H1 (cell line): ENCODE measurements around the gene SLC30A5. TPM values are rescaled to one million over a fixed set of nuclear protein-coding genes. Genes with fewer than 3 reads are reported as not detected.

Experiments used
- CTCF ChIA-PET: fragments of 300-600 bp; sonication (Branson Sonifier 250); formaldehyde crosslinking; loops from one replicate; lab custom pipeline; 2021; ENCODE audit not compliant: partially characterized antibody; lab: Charles Lee
- POLR2A ChIA-PET: fragments of 300-600 bp; sonication (Branson Sonifier 250); formaldehyde crosslinking; loops from one replicate; lab custom pipeline; 2021; ENCODE audit warnings: inconsistent platforms; ENCODE audit not compliant: partially characterized antibody; lab: Charles Lee
- DNase-seq, 2 experiments: peaks; one replicate each; pipeline versions ENCODE4 v3.0.0 to v3.0.0-alpha.2; 2010 to 2022; ENCODE audit warnings: low spot score in 2 of 2, low read depth in 1 of 2, mixed read lengths in 1 of 2
- FAIRE-seq: peaks from 2 replicates; lab custom pipeline; 2011; peaks lifted over from hg19 to GRCh38; lab: Jason Lieb, UNC
- H2AFZ ChIP-seq: 2 replicates; pipeline ENCODE4 v1.8.1; 2012; ENCODE audit warnings: low read length, inconsistent platforms
- H2AK5ac ChIP-seq: 2 replicates; pipeline ENCODE4 v1.6.1; 2013; ENCODE audit warnings: low read depth, low read length
- H2BK120ac ChIP-seq: replicated peaks from 2 replicates; pipeline ENCODE3; 2013; ENCODE audit warnings: low read depth, low read length, inconsistent platforms
- H2BK12ac ChIP-seq: 2 replicates; pipeline ENCODE4 v1.6.1; 2013; ENCODE audit warnings: low read depth, low read length
- H2BK15ac ChIP-seq: 2 replicates; pipeline ENCODE4 v1.6.1; 2013; ENCODE audit warnings: low read length
- H2BK20ac ChIP-seq: 2 replicates; pipeline ENCODE4 v1.6.1; 2013; ENCODE audit warnings: low read length
- H2BK5ac ChIP-seq: 2 replicates; pipeline ENCODE4 v1.6.1; 2013; ENCODE audit warnings: low read depth, low read length
- H3K14ac ChIP-seq: 2 replicates; pipeline ENCODE4 v1.6.1; 2013; ENCODE audit warnings: inconsistent platforms; ENCODE audit not compliant: insufficient read length
- H3K18ac ChIP-seq: 2 replicates; pipeline ENCODE4 v1.6.1; 2013; ENCODE audit warnings: low read length; ENCODE audit errors: extremely low read depth
- H3K23ac ChIP-seq: 2 replicates; pipeline ENCODE4 v1.6.1; 2013; ENCODE audit warnings: inconsistent platforms; ENCODE audit not compliant: insufficient read length
- H3K23me2 ChIP-seq: 2 replicates; pipeline ENCODE4 v1.6.1; 2013; ENCODE audit warnings: low read depth, low read length
- H3K27ac ChIP-seq: 2 replicates; pipeline ENCODE4 v1.6.1; 2011; ENCODE audit warnings: low read depth, low read length, inconsistent platforms
- H3K27me3 ChIP-seq, 4 experiments: replicated peaks in 1 of 4; 1 replicate in 1 of 4; 2 replicates in 3 of 4; pipeline versions ENCODE4 v1.6.1 to v1.8.1; 2011 to 2013; ENCODE audit warnings: low read length in 3 of 4, mild to moderate bottlenecking in 3 of 4, inconsistent platforms in 2 of 4, mixed read lengths in 2 of 4, moderate library complexity in 1 of 4; ENCODE audit not compliant: control insufficient read depth in 3 of 4, insufficient read depth in 3 of 4; ENCODE audit errors: extremely low read depth in 1 of 4
- H3K36me3 ChIP-seq, 4 experiments: 2 replicates each; pipeline versions ENCODE4 v1.6.1 to v1.8.1; 2011 to 2013; ENCODE audit warnings: mild to moderate bottlenecking in 4 of 4, low read length in 3 of 4, moderate library complexity in 2 of 4, control low read depth in 1 of 4, inconsistent platforms in 1 of 4; ENCODE audit not compliant: insufficient read depth in 4 of 4, control insufficient read depth in 2 of 4
- H3K4ac ChIP-seq: replicated peaks from 2 replicates; pipeline ENCODE3; 2013; ENCODE audit warnings: low read length, low read depth, mixed read lengths, inconsistent platforms; ENCODE audit not compliant: insufficient read length
- H3K4me1 ChIP-seq, 4 experiments: replicated peaks in 1 of 4; 1 replicate in 1 of 4; 2 replicates in 3 of 4; pipeline versions ENCODE4 v1.6.1 to v1.8.1; 2011 to 2013; ENCODE audit warnings: low read length in 3 of 4, inconsistent platforms in 2 of 4, mixed read lengths in 1 of 4; ENCODE audit not compliant: insufficient read depth in 4 of 4, control insufficient read depth in 3 of 4
- H3K4me2 ChIP-seq, 2 experiments: 2 replicates each; pipeline versions ENCODE4 v1.6.1 to v1.8.1; 2011 to 2013; ENCODE audit warnings: low read depth in 2 of 2, low read length in 2 of 2, control low read depth in 1 of 2, inconsistent platforms in 1 of 2, mild to moderate bottlenecking in 1 of 2; ENCODE audit not compliant: insufficient read depth in 1 of 2
- H3K4me3 ChIP-seq, 4 experiments: fragments of 200-600, 300-600 bp in 1 of 4; sonication (generic), shearing (Covaris generic), sonication (Bioruptor Twin) in 1 of 4; 2 replicates each; pipeline versions ENCODE4 v1.5.1 to v1.8.1; 2011 to 2016; ENCODE audit warnings: low read length in 4 of 4, low read depth in 3 of 4, control low read depth in 2 of 4, inconsistent platforms in 2 of 4, mild to moderate bottlenecking in 2 of 4, mixed read lengths in 1 of 4, moderate library complexity in 1 of 4; ENCODE audit not compliant: insufficient read depth in 2 of 4; ENCODE audit errors: extremely low read depth in 1 of 4
- H3K56ac ChIP-seq: replicated peaks from 2 replicates; pipeline ENCODE3; 2013; ENCODE audit warnings: low read depth, mild to moderate bottlenecking, mixed read lengths, low read length, inconsistent platforms; ENCODE audit not compliant: insufficient read length
- H3K79me1 ChIP-seq: 2 replicates; pipeline ENCODE4 v1.6.1; 2013; ENCODE audit warnings: low read depth, low read length, control low read depth
- H3K79me2 ChIP-seq, 2 experiments: 2 replicates each; pipeline versions ENCODE4 v1.6.1 to v1.8.1; 2012 to 2013; ENCODE audit warnings: low read length in 2 of 2, mild to moderate bottlenecking in 2 of 2, inconsistent platforms in 1 of 2; ENCODE audit not compliant: insufficient read depth in 2 of 2, control insufficient read depth in 1 of 2
- H3K9ac ChIP-seq, 4 experiments: replicated peaks in 1 of 4; 1 replicate in 1 of 4; 2 replicates in 3 of 4; pipeline versions ENCODE4 v1.6.1 to v1.8.1; 2011 to 2013; ENCODE audit warnings: low read depth in 3 of 4, low read length in 3 of 4, control low read depth in 2 of 4, mild to moderate bottlenecking in 2 of 4, moderate library complexity in 2 of 4, inconsistent platforms in 1 of 4; ENCODE audit errors: extremely low read depth in 1 of 4
- H3K9me3 ChIP-seq, 2 experiments: 2 replicates each; pipeline versions ENCODE4 v1.6.1 to v1.8.1; 2012 to 2013; ENCODE audit warnings: mild to moderate bottlenecking in 2 of 2, moderate library complexity in 2 of 2, control low read depth in 1 of 2, inconsistent platforms in 1 of 2, low read depth in 1 of 2, low read length in 1 of 2, mixed read lengths in 1 of 2; ENCODE audit not compliant: insufficient read depth in 2 of 2
- H4K20me1 ChIP-seq, 2 experiments: replicated peaks in 1 of 2; 2 replicates each; pipeline versions ENCODE3 to v1.8.1; 2011 to 2013; ENCODE audit warnings: inconsistent platforms in 2 of 2, low read length in 2 of 2, mild to moderate bottlenecking in 1 of 2; ENCODE audit not compliant: insufficient read depth in 2 of 2, control insufficient read depth in 1 of 2
- H4K5ac ChIP-seq: 2 replicates; pipeline ENCODE4 v1.6.1; 2013; ENCODE audit warnings: low read length, low read depth, mixed read lengths, inconsistent platforms; ENCODE audit not compliant: insufficient read length
- H4K8ac ChIP-seq: 2 replicates; pipeline ENCODE4 v1.8.0; 2013; ENCODE audit warnings: mild to moderate bottlenecking, moderate library complexity, low read length, inconsistent platforms; ENCODE audit not compliant: insufficient read depth; ENCODE audit errors: extremely low read depth
- H4K91ac ChIP-seq: replicated peaks from 2 replicates; pipeline ENCODE3; 2013; ENCODE audit warnings: low read length, mixed read lengths, inconsistent platforms; ENCODE audit not compliant: insufficient read length
- ATF2 ChIP-seq: IDR thresholded peaks from 2 replicates; pipeline ENCODE4 v1.6.1; 2012; ENCODE audit warnings: low read length, inconsistent platforms
- CHD1 ChIP-seq: IDR thresholded peaks from 2 replicates; pipeline ENCODE4 v1.6.1; 2012; ENCODE audit warnings: low read depth, low read length, improper control_type of control experiment
- CTBP2 ChIP-seq: IDR thresholded peaks from 2 replicates; pipeline ENCODE4 v1.7.0; 2011; ENCODE audit warnings: borderline replicate concordance, mild to moderate bottlenecking, moderate library complexity, mixed read lengths, low read length; ENCODE audit not compliant: insufficient read depth, insufficient read length
- GTF2F1 ChIP-seq: IDR thresholded peaks from 2 replicates; pipeline ENCODE4 v1.6.1; 2012; ENCODE audit warnings: low read depth, low read length, improper control_type of control experiment, borderline replicate concordance
- HDAC2 ChIP-seq, 2 experiments: fragments of 300-600 bp in 1 of 2; sonication (generic) in 1 of 2; IDR thresholded peaks; 2 replicates each; pipeline ENCODE4 v1.6.1; 2011 to 2012; ENCODE audit warnings: low read depth in 2 of 2, low read length in 2 of 2, mild to moderate bottlenecking in 2 of 2, moderate library complexity in 2 of 2, borderline replicate concordance in 1 of 2, inconsistent platforms in 1 of 2
- KDM4A ChIP-seq: IDR thresholded peaks from one replicate; pipeline ENCODE4 v1.7.1; 2012; ENCODE audit warnings: low read depth, mild to moderate bottlenecking, moderate library complexity, low read length, inconsistent platforms; ENCODE audit not compliant: severe bottlenecking
- POU5F1 ChIP-seq: IDR thresholded peaks from 2 replicates; pipeline ENCODE4 v1.6.1; 2011; ENCODE audit warnings: low read depth, mild to moderate bottlenecking, low read length, moderate library complexity
- SIN3A ChIP-seq, 2 experiments: IDR thresholded peaks in 1 of 2; conservative IDR thresholded peaks in 1 of 2; 2 replicates each; pipeline ENCODE4 v1.6.1; 2011 to 2012; ENCODE audit warnings: low read length in 2 of 2, improper control_type of control experiment in 1 of 2, low read depth in 1 of 2, mild to moderate bottlenecking in 1 of 2
- SIX5 ChIP-seq: IDR thresholded peaks from 2 replicates; pipeline ENCODE4 v1.6.1; 2011; ENCODE audit warnings: mild to moderate bottlenecking, low read depth, low read length
- YY1 ChIP-seq: IDR thresholded peaks from 2 replicates; pipeline ENCODE4 v1.6.1; 2011; ENCODE audit warnings: low read depth, mild to moderate bottlenecking, low read length
- ZNF274 ChIP-seq: IDR thresholded peaks from 2 replicates; pipeline ENCODE4 v1.7.0; 2012; ENCODE audit warnings: low read length, borderline replicate concordance; ENCODE audit errors: extremely low read depth
- WGBS, 2 experiments: shearing (Covaris generic) in 1 of 2; methylation state at CpG; one replicate each; pipeline versions ENCODE4 v1.1.6 to v1.1.7; 2013 to 2015; ENCODE audit warnings: low lambda C conversion rate in 2 of 2, mixed read lengths in 2 of 2, inconsistent platforms in 1 of 2, low coverage in 1 of 2, missing lambda C conversion rate in 1 of 2; ENCODE audit not compliant: insufficient replicate concordance in 2 of 2, insufficient coverage in 1 of 2, insufficient read length in 1 of 2; ENCODE audit errors: extremely low coverage in 1 of 2, missing lambda C conversion rate in 1 of 2; 5-methylcytosine and 5-hydroxymethylcytosine counted together
- polyA plus RNA-seq, 7 experiments: library from polyadenylated mRNA; depleted of rRNA in 3 of 7; stranded (reverse) in 5 of 7; unstranded in 2 of 7; fragments of >200 nt in 5 of 7; fragments of 200-250 nt in 2 of 7; gene quantifications; 1 replicate in 5 of 7; 2 replicates in 1 of 7; 4 replicates in 1 of 7; pipeline versions ENCODE4 v1.2.1 to v1.2.3, GENCODE V29; 2011 to 2013; ENCODE audit warnings: missing spikeins in 2 of 7, mixed read lengths in 2 of 7
- total RNA-seq: library from RNA; stranded (reverse); fragmentation: NEBNext Ultra II Directional; extraction: Animal tissue kit (Norgen Biotek cat#: 25700); gene quantifications from 2 replicates; pipeline ENCODE4 v1.2.1, GENCODE V29; 2021

SLC30A5 gene
- total and polyA plus RNA-seq, 2 of the 8 experiments (the other 6 are each of a cell fraction or from before 2014, with no cell fraction given), result 31.0 to 43.5 TPM

- Histone ChIP-seq H2BK5ac (no peak overlapping the region), H2AFZ (no peak overlapping the region), H4K8ac (no peak overlapping the region), H3K56ac (no peak overlapping the region), H3K23me2 (no peaks in the 10 kb centered on the region), H3K18ac (no peak overlapping the region), H3K27ac (no peak overlapping the region), H3K4me3 (no peak overlapping the region), H4K5ac (no peak overlapping the region), H2BK120ac (no peak overlapping the region), H2AK5ac (no peak overlapping the region), H3K9ac (no peak overlapping the region), H3K14ac (no peak overlapping the region), H2BK20ac (no peak overlapping the region), H3K4me1 (peaks cover 0 to 5% (median 0%) of the 10 kb centered on the region in 4 experiments; a peak in 2 of 7 replicates), H3K4ac (no peak overlapping the region), H3K79me2 (no peaks in the 10 kb centered on the region), H4K20me1 (peaks cover 0 to 2% of the 10 kb centered on the region in 2 experiments), H3K79me1 (no peaks in the 10 kb centered on the region), H3K27me3 (no peaks in the 10 kb centered on the region), H3K23ac (no peak overlapping the region), H2BK12ac (no peak overlapping the region), H3K4me2 (no peak overlapping the region), H2BK15ac (no peak overlapping the region), H3K36me3 (peaks cover 0 to 8% (median 2%) of the 10 kb centered on the region in 4 experiments; a peak in 4 of 8 replicates), H4K91ac (no peak overlapping the region), H3K9me3 (no peaks in the 10 kb centered on the region)
- ChIA-PET CTCF (interaction anchor here (0.8 kb wide), 1 partner anchor 21 kb away, joined by 4 read pairs; no protein-coding TSS in a partner anchor), POLR2A (interaction anchor here (1.0 to 1.5 kb wide), 2 partner anchors 33 to 39 kb away, joined by 3 to 4 read pairs; partner anchors contain the start of gene CCNB1)
- no peak for FAIRE-seq
- 80% methylated on average over 7 of the region's 7 CpGs; no CpG with 5 or more reads in 1 of the 2 experiments for WGBS, 2 experiments
- DNase-seq, result no peak
- no peak for TF ChIP-seq KDM4A
- no peak for TF ChIP-seq ZNF274
- TF ChIP-seq SIN3A (conservative IDR thresholded peaks at IDR 0.05 in 1 of 2, IDR thresholded peaks at IDR 0.05 in 1 of 2; ENCODE audit: low read depth in 1 of 2, low read length in 2 of 2), result no peak
- TF ChIP-seq SIX5, result no peak
- no peak for TF ChIP-seq CHD1
- no peak for TF ChIP-seq CTBP2
- TF ChIP-seq HDAC2 (IDR thresholded peaks at IDR 0.05; ENCODE audit: borderline replicate concordance in 1 of 2, low read depth in 2 of 2, low read length in 2 of 2), result no peak
- TF ChIP-seq YY1, result no peak
- no peak for TF ChIP-seq ATF2
- TF ChIP-seq POU5F1, result no peak
- TF ChIP-seq GTF2F1, result no peak
Observed at GRCh38 chr5:69134126-69134525, 40.3 kb downstream of the SLC30A5 start.
